CD14-positive monocyte (primary cell): ENCODE measurements around the gene C1orf87. TPM values are rescaled to one million over a fixed set of nuclear protein-coding genes. Genes with fewer than 3 reads are reported as not detected.

Experiments used
- DNase-seq, 3 donors: peaks; one replicate each; pipeline ENCODE4 v3.0.0-alpha.2; 2011 to 2022
- H2AFZ ChIP-seq: 2 replicates; pipeline ENCODE4 v1.6.0; 2012; ENCODE audit warnings: mild to moderate bottlenecking, low read depth, low read length, inconsistent platforms; ENCODE audit not compliant: insufficient read depth, poor library complexity, severe bottlenecking
- H3K27ac ChIP-seq, 2 donors: 1 replicate in 1 of 2; 2 replicates in 1 of 2; pipeline ENCODE4 v1.5.1; 2012 to 2013; ENCODE audit warnings: low read length in 2 of 2, control low read depth in 1 of 2, inconsistent platforms in 1 of 2, low read depth in 1 of 2, mild to moderate bottlenecking in 1 of 2
- H3K27me3 ChIP-seq, 2 donors: one replicate each; pipeline versions ENCODE4 v1.6.0 to v1.6.1; 2011 to 2013; ENCODE audit warnings: low read length in 2 of 2; ENCODE audit not compliant: control insufficient read depth in 2 of 2, insufficient read depth in 2 of 2
- H3K36me3 ChIP-seq, 2 donors: replicated peaks in 1 of 2; 1 replicate in 1 of 2; 2 replicates in 1 of 2; pipeline versions ENCODE4 v1.5.1 to v1.6.1; 2012 to 2013; ENCODE audit warnings: low read length in 2 of 2, control low read depth in 1 of 2, inconsistent platforms in 1 of 2, mild to moderate bottlenecking in 1 of 2; ENCODE audit not compliant: insufficient read depth in 2 of 2, control insufficient read depth in 1 of 2
- H3K4me1 ChIP-seq, 2 donors: 1 replicate in 1 of 2; 2 replicates in 1 of 2; pipeline versions ENCODE4 v1.5.1 to v1.6.1; 2012 to 2013; ENCODE audit warnings: low read length in 2 of 2, control low read depth in 1 of 2, inconsistent platforms in 1 of 2, mild to moderate bottlenecking in 1 of 2, moderate library complexity in 1 of 2; ENCODE audit not compliant: insufficient read depth in 2 of 2, control insufficient read depth in 1 of 2
- H3K4me2 ChIP-seq: replicated peaks from 2 replicates; pipeline ENCODE3; 2012; ENCODE audit warnings: low read length, moderate library complexity, mild to moderate bottlenecking; ENCODE audit not compliant: poor library complexity, severe bottlenecking; ENCODE audit errors: extremely low read depth
- H3K4me3 ChIP-seq, 3 experiments: fragments of 200-600 bp in 1 of 3; sonication (generic) in 1 of 3; replicated peaks in 1 of 3; 1 replicate in 2 of 3; 2 replicates in 1 of 3; pipeline ENCODE4 v1.5.1; 2011 to 2013; ENCODE audit warnings: low read length in 3 of 3, mild to moderate bottlenecking in 3 of 3, control low read depth in 2 of 3, low read depth in 2 of 3, inconsistent platforms in 1 of 3, moderate library complexity in 1 of 3
- H3K79me2 ChIP-seq: 2 replicates; pipeline ENCODE4 v1.6.0; 2012; ENCODE audit warnings: mild to moderate bottlenecking, control low read depth, inconsistent platforms, low read length, moderate library complexity; ENCODE audit not compliant: insufficient read depth
- H3K9ac ChIP-seq: 2 replicates; pipeline ENCODE4 v1.6.0; 2017; ENCODE audit warnings: low read length, mild to moderate bottlenecking; ENCODE audit not compliant: insufficient read depth, poor library complexity, severe bottlenecking
- H3K9me3 ChIP-seq, 2 donors: replicated peaks in 1 of 2; 1 replicate in 1 of 2; 2 replicates in 1 of 2; pipeline versions ENCODE4 v1.5.1 to v1.6.1; 2012 to 2013; ENCODE audit warnings: low read length in 2 of 2, control low read depth in 1 of 2; ENCODE audit not compliant: control insufficient read depth in 1 of 2, insufficient read depth in 1 of 2
- H4K20me1 ChIP-seq: 2 replicates; pipeline ENCODE4 v1.6.0; 2012; ENCODE audit warnings: mild to moderate bottlenecking, low read length, control low read depth, moderate library complexity; ENCODE audit not compliant: insufficient read depth
- H3K27ac Mint-ChIP-seq, 7 donors: one replicate each; pipeline ENCODE4 v1.8.0; 2020; ENCODE audit warnings: mild to moderate bottlenecking in 7 of 7, mixed read lengths in 7 of 7, moderate library complexity in 6 of 7, inconsistent platforms in 2 of 7
- H3K27me3 Mint-ChIP-seq, 3 donors: one replicate each; pipeline ENCODE4 v1.8.0; 2021 to 2022; ENCODE audit warnings: low read depth in 3 of 3, mild to moderate bottlenecking in 3 of 3, mixed read lengths in 3 of 3, moderate library complexity in 3 of 3, inconsistent platforms in 1 of 3
- H3K36me3 Mint-ChIP-seq, 2 donors: one replicate each; pipeline ENCODE4 v1.8.0; 2020; ENCODE audit warnings: mixed read lengths in 2 of 2, inconsistent platforms in 1 of 2, mild to moderate bottlenecking in 1 of 2
- H3K4me1 Mint-ChIP-seq: one replicate; pipeline ENCODE4 v1.8.0; 2020; ENCODE audit warnings: mild to moderate bottlenecking, mixed read lengths
- H3K4me3 Mint-ChIP-seq, 2 donors: one replicate each; pipeline ENCODE4 v1.8.0; 2020; ENCODE audit warnings: mild to moderate bottlenecking in 2 of 2, mixed read lengths in 2 of 2, moderate library complexity in 1 of 2
- H3K9me3 Mint-ChIP-seq, 7 donors: one replicate each; pipeline ENCODE4 v1.8.0; 2020 to 2022; ENCODE audit warnings: mixed read lengths in 7 of 7, mild to moderate bottlenecking in 6 of 7, moderate library complexity in 6 of 7, inconsistent platforms in 2 of 7
- CTCF ChIP-seq: fragments of 200-600 bp; IDR thresholded peaks from one replicate; pipeline ENCODE4 v1.8.0; 2022; ENCODE audit warnings: antibody characterized with exemption, mild to moderate bottlenecking
- WGBS: methylation state at CpG from one replicate; pipeline ENCODE4 v1.1.5; 2013; ENCODE audit warnings: missing lambda C conversion rate; ENCODE audit not compliant: insufficient coverage; 5-methylcytosine and 5-hydroxymethylcytosine counted together
- intact Hi-C, 2 donors: fragments of 100-400 bp; cut with micrococcal nuclease; formaldehyde crosslinking; loops; one replicate each; pipeline versions ENCODE4 v1.15.0 to v1.15.1; 2023
- polyA plus RNA-seq, 3 donors: library from polyadenylated mRNA; depleted of rRNA in 1 of 3; unstranded in 2 of 3; stranded (reverse) in 1 of 3; fragments of 300-500 nt in 2 of 3; fragments of >200 nt in 1 of 3; fragmentation: Illumina TruSeq in 2 of 3; gene quantifications; 1 replicate in 2 of 3; 2 replicates in 1 of 3; pipeline ENCODE4 v1.2.3, GENCODE V29; 2012 to 2021

The C1orf87 gene
- polyA plus RNA-seq, 3 donors = not detected

GRCh38 chr1:60087681-60088080 is 14.1 kb upstream of the C1orf87 start:
- no peak for DNase-seq
- no peak overlapping the region for H3K27ac ChIP-seq
- no peak overlapping the region for H3K4me3 ChIP-seq
- no peaks in the 10 kb centered on the region for H4K20me1 ChIP-seq
- H3K9me3 ChIP-seq = no peaks in the 10 kb centered on the region
- no peaks in the 10 kb centered on the region for H3K36me3 ChIP-seq
- no peaks in the 10 kb centered on the region for H3K9me3 Mint-ChIP-seq
- no peak overlapping the region for H3K27ac Mint-ChIP-seq
- H3K4me2 ChIP-seq = no peak overlapping the region
- no peak overlapping the region for H2AFZ ChIP-seq
- H3K4me1 ChIP-seq = no peaks in the 10 kb centered on the region
- H3K9ac ChIP-seq = no peak overlapping the region
- H3K27me3 ChIP-seq = no peaks in the 10 kb centered on the region
- H3K36me3 Mint-ChIP-seq = no peaks in the 10 kb centered on the region
- intact Hi-C loops = no loop called here
- TF ChIP-seq CTCF = no peak
- H3K4me3 Mint-ChIP-seq = no peak overlapping the region
- no peaks in the 10 kb centered on the region for H3K79me2 ChIP-seq
- no peaks in the 10 kb centered on the region for H3K4me1 Mint-ChIP-seq
- H3K27me3 Mint-ChIP-seq = peaks cover 0 to 2% (median 0%) of the 10 kb centered on the region in 3 donors

- Mint-ChIP-seq H3K27ac (no peak overlapping the region), H3K27me3 (peaks cover 18 to 19% (median 19%) of the 10 kb centered on the region in 3 donors), H3K36me3 (peaks cover 0 to 3% of the 10 kb centered on the region in 2 donors), H3K4me1 (peaks cover 2% of the 10 kb centered on the region), H3K4me3 (no peak overlapping the region), H3K9me3 (peaks cover 0 to 11% (median 3%) of the 10 kb centered on the region in 7 donors)
- Histone ChIP-seq H2AFZ (no peak overlapping the region), H3K4me2 (no peak overlapping the region), H3K4me1 (no peaks in the 10 kb centered on the region), H3K36me3 (no peaks in the 10 kb centered on the region), H3K9ac (no peak overlapping the region), H3K27ac (no peak overlapping the region), H3K9me3 (peaks cover 4 to 7% of the 10 kb centered on the region in 2 donors), H3K27me3 (peaks cover 19 to 26% of the 10 kb centered on the region in 2 donors), H3K79me2 (no peaks in the 10 kb centered on the region), H4K20me1 (no peaks in the 10 kb centered on the region), H3K4me3 (no peak overlapping the region)
- intact Hi-C loops = no loop called here
- no peak for TF ChIP-seq CTCF
- DNase-seq = no peak
- WGBS = no CpG with 5 or more reads among the region's 4 CpGs
Measured at GRCh38 chr1:60078182-60078581, 4.6 kb upstream of the C1orf87 start.
